ENCODE results near the gene CAND2. TPM values are rescaled to one million over a fixed set of nuclear protein-coding genes. Genes with fewer than 3 reads are reported as not detected.
"Not testable (repeated sequence)": the region's sequence is repeated elsewhere in the genome, so short reads cannot be mapped to it uniquely, and the experiment has no call there.

The CAND2 gene
- total RNA-seq, 3 donors from 2014 or later, result 1.8 to 5.6 (median 4.7) TPM

- H3K4me3 ChIP-seq, result no peak overlapping the region
- H3K4me1 ChIP-seq, result no peaks in the 10 kb centered on the region
- H3K36me3 ChIP-seq, result no peaks in the 10 kb centered on the region
- intact Hi-C loops (cut with DNase I; ENCODE audit: low total_unique reads), result no loop called here
- H3K27ac ChIP-seq, result no peak overlapping the region
- no peak for TF ChIP-seq POLR2A (IDR thresholded peaks at IDR 0.05)
- no peaks in the 10 kb centered on the region for H3K27me3 ChIP-seq
- no peak for DNase-seq (ENCODE audit: low spot score in 2 of 2)
- no peaks in the 10 kb centered on the region for H3K9me3 ChIP-seq
Observed at GRCh38 chr3:12775226-12775625, 21.3 kb upstream of the CAND2 start.

DNA sequence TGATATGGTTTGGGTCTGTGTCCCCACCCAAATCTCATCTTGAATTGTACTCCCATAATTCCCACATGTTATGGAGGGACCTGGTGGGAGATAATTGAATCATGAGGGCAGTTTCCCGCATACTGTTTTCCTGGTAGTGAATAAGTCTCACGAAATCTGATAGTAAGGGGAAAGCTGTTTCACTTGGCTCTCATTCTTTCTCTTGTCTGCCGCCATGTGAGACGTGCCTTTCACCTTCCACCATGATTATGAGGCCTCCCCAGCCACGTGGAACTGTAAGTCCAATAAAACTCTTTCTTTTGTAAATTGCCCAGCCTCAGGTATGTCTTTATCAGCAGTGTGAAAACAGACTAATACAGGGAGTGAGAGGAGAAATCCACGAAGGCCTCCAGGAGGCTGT lies 20.5 kb upstream of the CAND2 start:
- intact Hi-C loops (cut with DNase I; ENCODE audit: low total_unique reads); DNase-seq (ENCODE audit: low spot score in 2 of 2); H3K4me3 ChIP-seq; H3K9me3 ChIP-seq; H3K27ac ChIP-seq; H3K4me1 ChIP-seq; H3K36me3 ChIP-seq; H3K27me3 ChIP-seq: not testable (repeated sequence)

DNA sequence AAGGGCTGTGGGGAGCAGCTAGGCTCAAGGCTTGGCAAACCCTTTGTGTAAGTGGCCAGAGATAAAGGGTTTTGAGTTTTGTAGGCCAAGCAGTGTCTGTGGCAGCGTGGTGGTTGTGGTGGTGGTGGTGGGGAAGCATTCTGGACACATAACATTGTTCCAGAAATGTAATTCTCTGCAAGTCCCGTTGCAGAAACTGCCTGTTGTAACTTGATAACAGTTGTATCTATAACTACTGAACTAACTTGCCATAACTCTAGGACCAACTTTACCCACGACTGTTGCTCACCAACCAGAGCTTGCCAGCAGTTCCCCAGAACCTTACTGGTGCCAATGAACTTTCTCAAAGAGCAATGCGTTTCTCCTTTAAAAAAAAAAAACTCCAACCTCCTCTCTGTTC lies 19.3 kb upstream of the CAND2 start:
- Histone ChIP-seq H3K36me3 (no peaks in the 10 kb centered on the region), H3K4me1 (no peaks in the 10 kb centered on the region), H3K27ac (no peak overlapping the region), H3K4me3 (no peak overlapping the region), H3K9me3 (no peaks in the 10 kb centered on the region), H3K27me3 (no peaks in the 10 kb centered on the region)
- intact Hi-C loops (cut with DNase I; ENCODE audit: low total_unique reads), result no loop called here
- DNase-seq (ENCODE audit: low spot score in 2 of 2), result no peak
- TF ChIP-seq POLR2A (IDR thresholded peaks at IDR 0.05) (no peak), POLR2AphosphoS5 (IDR thresholded peaks at IDR 0.05) (no peak), CTCF (IDR thresholded peaks at IDR 0.05) (no peak)

GRCh38 chr3:12780751-12781150 lies 15.7 kb upstream of the CAND2 start:
- TF ChIP-seq CTCF (IDR thresholded peaks at IDR 0.05) (no peak), POLR2AphosphoS5 (IDR thresholded peaks at IDR 0.05) (no peak), POLR2A (IDR thresholded peaks at IDR 0.05) (no peak)
- Histone ChIP-seq H3K36me3 (no peaks in the 10 kb centered on the region), H3K27me3 (no peaks in the 10 kb centered on the region), H3K4me1 (no peaks in the 10 kb centered on the region), H3K27ac (no peak overlapping the region), H3K4me3 (no peak overlapping the region), H3K9me3 (no peaks in the 10 kb centered on the region)
- DNase-seq (ENCODE audit: low spot score in 2 of 2), result no peak
- intact Hi-C loops (cut with DNase I; ENCODE audit: low total_unique reads), result no loop called here

DNA sequence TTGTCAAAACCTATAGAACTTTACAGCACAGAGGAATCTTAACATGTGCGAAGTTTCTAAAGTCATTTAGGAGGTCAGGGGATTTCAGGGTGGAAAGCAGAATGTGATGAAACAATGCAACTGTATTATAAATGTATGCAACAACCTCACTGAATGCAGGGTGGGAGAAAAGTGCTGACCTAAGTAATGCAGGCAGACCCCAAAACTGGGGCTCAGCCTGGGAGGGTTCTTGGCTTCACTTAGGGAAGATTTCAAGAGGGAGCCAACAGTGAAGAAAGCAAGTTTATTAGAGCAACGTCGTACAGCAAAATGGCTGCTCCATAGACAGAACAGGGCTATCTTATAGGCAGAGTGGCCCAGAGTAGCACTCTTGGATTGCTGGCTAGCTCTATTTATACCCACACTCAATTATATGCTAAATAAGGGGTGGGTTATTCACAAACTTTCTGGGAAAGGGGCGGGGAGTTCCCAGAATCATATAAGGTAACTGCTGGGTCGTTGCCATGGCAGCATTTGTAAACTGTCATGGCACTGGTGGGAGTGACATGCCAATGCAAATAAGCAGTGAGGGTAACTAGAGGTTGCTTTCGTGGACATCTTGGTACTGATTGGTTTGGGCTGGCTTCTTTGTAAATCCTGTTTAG lies 14.2 kb upstream of the CAND2 start:
- H3K9me3 ChIP-seq, result no peaks in the 10 kb centered on the region
- H3K4me3 ChIP-seq, result no peak overlapping the region
- H3K36me3 ChIP-seq, result no peaks in the 10 kb centered on the region
- no peak overlapping the region for H3K27ac ChIP-seq
- no peaks in the 10 kb centered on the region for H3K27me3 ChIP-seq
- no peak for TF ChIP-seq POLR2A (IDR thresholded peaks at IDR 0.05)
- TF ChIP-seq POLR2AphosphoS5 (IDR thresholded peaks at IDR 0.05), result no peak
- no peak for TF ChIP-seq CTCF (IDR thresholded peaks at IDR 0.05)
- no peak for DNase-seq (ENCODE audit: low spot score in 2 of 2)
- H3K4me1 ChIP-seq, result no peaks in the 10 kb centered on the region
- intact Hi-C loops (cut with DNase I; ENCODE audit: low total_unique reads), result no loop called here

- TF ChIP-seq POLR2A (IDR thresholded peaks at IDR 0.05), result no peak
- no peak for TF ChIP-seq POLR2AphosphoS5 (IDR thresholded peaks at IDR 0.05)
- no peak for TF ChIP-seq CTCF (IDR thresholded peaks at IDR 0.05)
- no peaks in the 10 kb centered on the region for H3K27me3 ChIP-seq
- H3K4me3 ChIP-seq, result no peak overlapping the region
- intact Hi-C loops (cut with DNase I; ENCODE audit: low total_unique reads), result no loop called here
- H3K4me1 ChIP-seq, result no peaks in the 10 kb centered on the region
- no peak for DNase-seq (ENCODE audit: low spot score in 2 of 2)
- no peaks in the 10 kb centered on the region for H3K36me3 ChIP-seq
- no peak overlapping the region for H3K27ac ChIP-seq
- no peaks in the 10 kb centered on the region for H3K9me3 ChIP-seq
Observed at GRCh38 chr3:12785096-12785495, 11.4 kb upstream of the CAND2 start.

GRCh38 chr3:12787346-12787745 lies 9.1 kb upstream of the CAND2 start:
- H3K4me3 ChIP-seq; H3K27me3 ChIP-seq; H3K36me3 ChIP-seq; DNase-seq (ENCODE audit: low spot score in 2 of 2); H3K27ac ChIP-seq; H3K9me3 ChIP-seq; intact Hi-C loops (cut with DNase I; ENCODE audit: low total_unique reads); H3K4me1 ChIP-seq: not testable (repeated sequence)

GRCh38 chr3:12787967-12788690 lies 8.4 kb upstream of the CAND2 start:
- H3K36me3 ChIP-seq; DNase-seq (ENCODE audit: low spot score in 2 of 2); H3K27ac ChIP-seq; H3K9me3 ChIP-seq; H3K4me3 ChIP-seq; H3K4me1 ChIP-seq; intact Hi-C loops (cut with DNase I; ENCODE audit: low total_unique reads); H3K27me3 ChIP-seq: not testable (repeated sequence)

Measured in breast epithelium (tissue), 4 donors.